HG03354 (cell line): Measurements from ENCODE around the gene SVIL.
"Not testable (repeated sequence)": the region's sequence is repeated elsewhere in the genome, so short reads cannot be mapped to it uniquely, and the experiment has no call there.

Experiments used
- ATAC-seq: cut with Tn5 transposase; IDR thresholded peaks from one replicate; pipeline ENCODE4 v1.9.1; 2021; ENCODE audit warnings: mild to moderate bottlenecking; ENCODE audit not compliant: unreplicated experiment, poor library complexity, severe bottlenecking

SVIL gene

DNA sequence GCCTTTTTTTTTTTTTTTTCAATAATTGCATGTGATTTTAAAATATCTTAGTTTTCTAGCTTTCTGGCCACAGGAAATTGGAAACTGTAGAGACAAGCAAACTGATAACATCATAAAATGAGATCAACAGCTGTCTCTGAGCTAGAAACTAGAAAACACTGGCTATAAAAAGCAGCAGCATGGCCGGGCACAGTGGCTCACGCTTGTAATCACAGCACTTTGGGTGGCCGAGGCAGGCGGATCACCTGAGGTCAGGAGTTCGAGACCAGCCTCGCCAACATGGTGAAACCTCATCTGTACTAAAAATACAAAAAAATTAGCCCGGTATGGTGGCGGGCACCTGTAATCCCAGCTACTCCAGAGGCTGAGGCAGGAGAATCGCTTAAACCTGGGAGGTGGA, 81.7 kb downstream of the SVIL start:
- not testable (repeated sequence) for ATAC-seq

DNA sequence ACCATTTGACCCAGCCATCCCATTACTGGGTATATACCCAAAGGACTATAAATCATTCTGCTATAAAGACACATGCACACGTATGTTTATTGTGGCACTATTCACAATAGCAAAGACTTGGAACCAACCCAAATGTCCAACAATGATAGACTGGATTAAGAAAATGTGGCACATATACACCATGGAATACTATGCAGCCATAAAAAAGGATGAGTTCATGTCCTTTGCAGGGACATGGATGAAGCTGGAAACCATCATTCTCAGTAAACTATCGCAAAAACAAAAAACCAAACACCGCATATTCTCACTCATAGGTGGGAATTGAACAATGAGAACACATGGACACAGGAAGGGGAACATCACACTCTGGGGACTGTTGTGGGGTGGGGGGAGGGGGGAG, 85.3 kb downstream of the SVIL start:
- ATAC-seq, result not testable (repeated sequence)

DNA sequence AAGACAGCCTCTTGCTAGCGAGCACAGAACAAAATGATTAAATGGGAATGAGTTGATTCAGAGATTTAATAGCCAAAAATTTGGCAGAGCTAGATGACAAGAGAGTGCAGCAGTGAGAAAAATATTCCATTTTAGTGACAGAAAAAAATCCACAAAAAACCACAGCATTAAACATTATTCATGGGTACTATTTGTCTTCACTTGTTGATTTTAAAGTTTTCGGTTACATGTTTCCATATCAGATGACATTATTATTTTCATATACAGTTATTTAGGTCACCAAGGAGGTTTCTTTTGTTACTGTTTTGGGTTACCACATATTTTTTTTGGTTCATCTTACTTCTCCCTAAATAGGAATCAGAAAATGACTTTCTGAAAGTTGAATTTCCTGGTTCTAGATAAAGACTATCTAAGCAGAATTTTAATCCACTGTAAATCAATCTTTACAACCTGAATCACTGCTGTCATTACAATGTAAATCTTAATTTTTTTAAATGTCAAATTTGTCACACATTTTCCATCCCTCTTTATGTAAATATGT, 87.9 kb downstream of the SVIL start:
- ATAC-seq, result no peak

DNA sequence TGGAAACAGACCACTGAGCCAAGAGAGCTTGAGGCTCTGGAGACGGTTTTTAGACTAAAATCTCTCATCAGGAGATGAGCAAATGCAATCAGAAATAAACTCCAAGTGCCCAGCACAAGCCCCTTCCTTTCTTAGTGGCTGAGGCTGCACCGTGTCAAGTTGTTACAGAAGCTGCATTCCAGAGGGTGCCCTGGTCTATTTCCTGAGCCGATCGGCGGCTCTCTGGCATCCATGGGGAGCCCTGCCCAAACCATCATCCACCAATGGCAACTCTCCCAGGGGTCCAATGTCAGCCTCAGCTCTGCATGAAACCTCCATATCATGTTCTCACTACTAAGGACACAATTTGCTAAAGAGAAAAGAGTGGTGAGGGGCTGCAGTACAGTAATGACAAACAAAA, 89.6 kb downstream of the SVIL start:
- ATAC-seq, result no peak

DNA sequence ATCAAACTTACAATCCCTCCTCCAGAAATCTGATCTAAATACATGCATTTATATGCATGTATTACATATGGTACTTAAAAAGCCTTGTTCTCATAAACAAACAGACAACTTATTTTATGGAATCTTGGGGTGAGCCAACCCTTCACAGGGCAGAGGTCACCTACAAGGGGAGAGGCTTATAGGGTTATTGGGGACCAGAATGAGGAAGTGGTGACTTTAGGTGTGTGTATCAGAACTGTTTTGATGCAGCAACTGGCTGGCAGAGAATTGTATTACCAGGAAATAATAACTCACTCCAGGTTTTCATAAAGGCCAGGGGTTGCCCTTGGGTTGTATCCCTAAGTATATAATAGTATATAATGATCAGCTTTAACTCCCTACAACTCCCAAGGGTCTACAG, 91.1 kb downstream of the SVIL start:
- ATAC-seq, result no peak

DNA sequence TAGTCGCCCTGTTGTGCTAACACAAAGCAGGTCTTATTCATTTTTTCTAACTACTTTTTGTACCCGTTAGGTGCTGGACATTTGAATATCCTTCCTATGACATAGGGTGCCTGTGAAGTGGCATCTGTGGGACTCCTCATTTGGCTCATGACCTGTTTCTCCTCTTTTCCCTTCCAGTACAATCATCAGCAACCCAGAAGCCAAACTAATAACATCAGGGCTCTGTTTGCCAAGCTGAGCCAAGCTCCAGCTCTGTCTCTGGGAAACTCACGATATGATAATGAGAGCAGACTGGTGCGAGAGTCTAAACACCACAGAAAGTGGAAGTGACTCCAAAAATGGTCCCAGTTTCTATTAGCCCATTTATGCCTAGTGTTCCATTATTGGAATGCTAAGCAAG, 92.0 kb downstream of the SVIL start:
- no peak for ATAC-seq

DNA sequence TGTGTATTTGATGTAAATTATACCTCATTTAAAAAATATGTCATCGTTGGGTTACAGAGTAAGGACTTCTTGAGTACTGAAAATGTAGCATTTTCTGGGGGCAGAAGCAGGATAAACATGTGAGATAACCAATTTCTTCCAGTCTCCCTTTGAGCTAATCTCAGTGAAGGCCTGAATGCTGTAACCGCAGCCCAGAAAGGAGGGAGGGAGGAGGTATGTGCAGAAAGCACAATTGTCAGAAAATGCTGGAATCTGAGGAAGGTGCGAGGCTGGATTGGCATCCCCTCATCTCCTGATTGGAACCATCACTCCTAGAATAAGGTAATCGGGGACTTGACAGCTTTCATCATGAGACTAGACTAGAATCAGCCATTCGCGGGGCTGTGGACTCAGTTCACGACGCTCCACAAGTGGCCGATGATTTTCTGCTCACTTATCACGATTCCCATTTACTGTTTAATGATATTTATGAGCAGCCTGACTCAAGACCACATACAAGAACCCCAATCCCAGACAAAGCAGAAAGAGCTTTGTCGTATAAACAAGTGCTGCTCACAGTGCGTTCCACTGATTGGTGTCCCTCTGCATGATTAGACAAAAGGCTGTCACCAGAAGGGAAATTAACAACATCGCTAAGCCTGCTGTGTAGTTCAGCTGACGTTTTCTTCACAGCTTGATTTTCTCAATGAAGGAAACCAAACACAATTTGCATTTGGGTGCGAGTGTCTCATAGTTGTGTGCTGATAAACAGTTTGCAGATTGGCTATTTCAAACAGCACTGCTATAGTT, 93.2 kb downstream of the SVIL start:
- ATAC-seq, result no peak

DNA sequence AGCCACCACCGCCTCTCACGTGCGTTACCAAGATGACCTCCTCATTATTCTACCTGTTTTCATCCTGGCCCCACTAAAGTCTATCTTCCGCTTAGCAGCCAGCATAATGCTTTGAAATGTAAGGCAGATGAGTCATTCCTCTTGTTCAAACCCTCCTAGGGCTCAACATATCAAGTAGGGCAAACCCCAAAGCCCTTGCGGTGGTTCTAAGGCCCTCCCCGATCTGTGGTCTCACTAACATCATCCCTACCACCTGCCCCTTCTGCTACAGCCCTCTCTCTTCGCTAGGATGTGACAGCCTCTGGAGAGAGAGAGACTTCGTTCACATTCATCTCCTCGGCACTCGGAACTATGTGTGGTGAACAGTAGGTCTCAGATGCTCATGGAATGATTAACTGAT, 94.8 kb downstream of the SVIL start:
- ATAC-seq, result no peak

DNA sequence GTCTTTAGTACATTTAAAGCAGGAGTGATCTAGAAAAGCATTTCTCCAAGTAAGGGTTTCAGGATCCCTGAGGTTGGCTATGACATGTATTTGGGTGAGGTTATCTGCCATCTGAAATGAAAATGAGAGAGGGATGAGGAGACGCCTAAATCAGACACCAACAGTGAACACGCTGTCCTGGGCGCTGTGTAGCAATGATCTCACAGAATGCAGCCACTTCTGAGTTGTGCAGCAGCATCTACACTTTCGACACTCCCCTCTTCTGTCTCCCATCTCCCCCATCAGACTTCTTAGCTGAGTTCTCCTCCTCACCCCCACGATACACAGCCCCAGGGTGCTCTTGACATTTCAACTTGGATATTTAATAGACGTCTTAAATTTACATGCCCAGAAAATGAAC, 95.4 kb downstream of the SVIL start:
- ATAC-seq, result no peak

DNA sequence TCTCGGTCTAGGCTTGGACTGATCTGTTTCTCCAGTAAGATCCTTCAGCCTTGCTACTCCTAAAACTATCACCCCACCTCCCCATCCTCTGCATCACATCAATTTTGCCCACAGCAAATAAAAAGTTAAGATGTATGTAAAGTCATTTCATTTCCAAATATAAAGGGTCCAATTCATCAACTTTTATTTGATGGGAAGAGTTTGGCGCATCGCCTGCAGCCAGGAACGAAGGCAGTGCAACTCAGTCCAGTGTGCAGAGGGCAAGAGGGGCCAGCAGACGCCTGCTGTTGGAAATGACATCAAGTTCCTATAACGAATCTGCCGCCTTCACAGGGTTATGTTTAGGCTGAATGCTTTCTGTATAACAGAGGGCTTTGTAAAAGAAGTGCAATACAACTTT, 97.0 kb downstream of the SVIL start:
- no peak for ATAC-seq

DNA sequence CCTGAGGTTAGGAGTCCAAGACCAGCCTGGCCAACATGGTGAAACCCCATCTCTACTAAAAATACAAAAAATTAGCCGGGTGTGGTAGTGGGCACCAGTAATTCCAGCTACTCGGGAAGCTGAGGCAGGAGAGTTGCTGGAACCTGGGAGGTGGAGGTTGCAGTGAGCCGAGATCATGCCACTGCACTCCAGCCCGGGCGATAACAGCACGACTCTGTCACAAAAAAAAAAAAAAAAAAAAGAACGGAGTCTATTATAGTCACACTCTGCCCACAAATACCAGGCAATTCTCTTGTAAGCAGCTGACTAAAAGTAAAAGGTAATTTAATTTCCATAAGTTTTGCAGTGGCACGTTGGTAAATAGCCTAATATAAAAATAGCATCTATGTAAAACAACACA, 98.1 kb downstream of the SVIL start:
- ATAC-seq, result not testable (repeated sequence)

DNA sequence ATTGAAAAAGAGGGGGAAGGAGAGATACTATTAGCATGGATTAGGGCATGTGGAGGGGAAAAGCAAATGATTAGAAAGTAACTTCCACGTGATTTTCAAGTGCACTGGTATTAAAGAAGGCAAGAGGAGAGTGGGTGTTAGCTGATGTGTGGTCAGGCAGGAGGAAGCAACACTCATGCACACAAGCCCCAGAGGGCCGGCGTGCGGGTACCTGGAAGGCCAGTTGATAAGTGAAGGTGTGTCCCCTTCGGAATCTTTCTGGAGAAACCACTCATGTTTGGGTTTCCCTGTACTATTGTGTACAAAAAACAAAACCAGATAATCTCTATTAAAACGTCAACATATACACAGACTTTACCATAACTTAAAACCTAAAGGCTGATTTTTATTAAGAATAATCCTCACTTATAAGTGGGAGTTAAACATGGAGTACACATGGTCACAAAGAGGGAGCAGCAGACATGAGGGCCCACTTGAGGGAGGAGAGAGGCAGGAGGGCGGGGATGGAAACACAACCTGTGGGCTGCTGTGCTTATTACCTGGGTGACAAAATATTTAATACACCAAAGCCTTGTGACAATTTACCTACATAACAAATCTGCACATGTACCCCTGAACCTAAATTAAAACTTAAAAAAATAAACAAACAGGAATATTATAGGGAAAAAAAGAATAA, 98.9 kb downstream of the SVIL start:
- no peak for ATAC-seq

DNA sequence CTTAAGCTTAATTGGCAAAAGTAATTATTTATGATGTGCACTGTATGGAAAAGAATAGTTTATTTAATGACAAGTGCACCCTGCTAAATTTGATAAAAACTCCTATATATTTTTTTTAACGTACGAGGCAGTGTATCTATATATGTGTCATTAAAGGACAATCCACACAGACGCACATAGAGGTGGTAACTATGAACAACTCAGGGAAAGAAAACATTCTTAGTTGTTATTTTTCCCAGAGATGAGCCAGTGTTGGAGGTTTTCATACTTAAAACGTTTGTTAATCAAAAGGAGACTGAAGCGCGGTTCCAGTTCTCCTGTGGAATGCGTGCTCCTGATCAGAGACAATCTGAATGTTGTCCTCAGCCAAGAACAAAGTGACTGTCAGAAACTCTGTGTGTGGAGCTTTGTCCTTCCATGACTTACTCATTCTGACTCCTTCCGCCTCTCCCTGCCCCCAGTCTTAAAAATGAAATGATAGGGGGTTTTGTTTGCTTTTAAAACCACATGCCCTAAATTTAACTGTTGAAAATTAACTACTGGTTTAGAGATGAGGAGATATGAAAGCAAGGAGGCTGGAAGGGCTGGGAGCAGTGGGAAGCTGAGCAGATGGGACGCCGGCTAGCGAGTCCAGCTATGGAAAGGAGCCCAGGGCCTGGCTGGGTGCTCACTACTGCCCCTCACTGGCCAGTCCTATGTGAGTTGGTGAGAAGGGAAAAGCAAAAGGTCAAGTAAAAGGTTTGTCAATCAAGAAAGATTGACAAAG, 99.6 kb downstream of the SVIL start:
- ATAC-seq, result no peak

DNA sequence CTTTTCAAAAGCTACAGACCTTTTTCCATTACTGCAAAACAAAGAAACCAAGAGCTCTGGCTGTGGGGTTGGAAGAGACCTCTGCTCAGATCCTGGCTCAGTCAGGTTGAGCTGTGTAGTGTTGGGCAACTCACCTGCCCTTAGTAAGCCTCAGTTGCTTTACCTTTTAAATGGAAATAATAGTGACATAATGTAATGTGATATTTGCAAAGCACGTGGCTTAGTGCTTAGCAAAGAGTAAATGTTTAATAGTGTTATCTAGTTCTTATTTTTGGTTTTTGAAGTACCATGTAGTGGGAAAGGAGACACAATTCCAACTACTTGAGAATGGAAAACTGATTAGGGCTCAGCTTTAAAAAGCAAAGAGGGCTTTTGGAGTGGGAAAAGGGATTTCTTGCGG, 100.2 kb downstream of the SVIL start:
- ATAC-seq, result no peak

DNA sequence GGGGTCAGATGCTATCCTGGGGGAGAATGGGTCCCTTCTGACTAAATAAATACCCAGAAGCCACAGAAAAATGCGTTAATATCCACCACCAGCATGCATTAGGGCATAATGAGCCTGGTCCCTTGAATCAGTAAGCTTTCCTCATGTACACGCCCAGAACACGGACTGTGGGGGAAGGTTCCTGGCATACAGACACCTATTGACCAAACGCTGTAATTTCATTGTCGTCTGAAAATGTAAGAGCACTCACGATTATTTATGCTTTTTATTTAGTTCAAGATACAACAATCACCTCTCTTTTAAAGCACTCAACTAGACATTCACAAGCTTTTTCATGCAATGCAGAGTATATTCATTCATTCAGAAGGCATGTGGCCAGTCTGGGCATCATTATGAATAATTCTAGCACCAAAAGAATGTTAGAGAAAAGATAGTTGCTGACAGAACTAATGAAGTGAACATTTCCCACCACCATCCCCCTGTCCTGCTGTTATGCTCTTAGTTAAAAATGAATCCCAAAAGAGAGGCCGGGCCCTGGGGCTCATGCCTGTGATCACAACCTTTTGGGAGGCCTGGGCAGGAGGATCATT, 101.0 kb downstream of the SVIL start:
- no peak for ATAC-seq

DNA sequence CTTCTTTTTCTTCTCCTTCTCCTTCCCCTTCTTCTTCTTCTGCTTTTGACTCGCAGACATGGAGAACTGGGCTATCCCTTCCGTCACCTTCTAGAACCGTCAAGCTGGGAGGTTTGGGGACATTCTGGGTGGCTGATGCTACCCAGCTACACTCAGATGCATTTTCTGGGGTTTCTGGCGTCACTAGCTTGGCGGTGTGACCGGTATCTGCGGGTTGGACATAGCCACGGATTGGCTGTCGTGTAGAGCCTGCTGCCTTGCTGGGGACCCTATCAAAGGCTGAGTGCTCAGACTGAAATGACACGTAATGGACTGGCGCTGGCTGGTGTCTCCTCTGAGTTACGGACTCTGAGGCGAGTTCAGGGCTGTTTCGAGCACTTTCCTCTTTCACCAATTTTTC, 101.7 kb downstream of the SVIL start:
- no peak for ATAC-seq

DNA sequence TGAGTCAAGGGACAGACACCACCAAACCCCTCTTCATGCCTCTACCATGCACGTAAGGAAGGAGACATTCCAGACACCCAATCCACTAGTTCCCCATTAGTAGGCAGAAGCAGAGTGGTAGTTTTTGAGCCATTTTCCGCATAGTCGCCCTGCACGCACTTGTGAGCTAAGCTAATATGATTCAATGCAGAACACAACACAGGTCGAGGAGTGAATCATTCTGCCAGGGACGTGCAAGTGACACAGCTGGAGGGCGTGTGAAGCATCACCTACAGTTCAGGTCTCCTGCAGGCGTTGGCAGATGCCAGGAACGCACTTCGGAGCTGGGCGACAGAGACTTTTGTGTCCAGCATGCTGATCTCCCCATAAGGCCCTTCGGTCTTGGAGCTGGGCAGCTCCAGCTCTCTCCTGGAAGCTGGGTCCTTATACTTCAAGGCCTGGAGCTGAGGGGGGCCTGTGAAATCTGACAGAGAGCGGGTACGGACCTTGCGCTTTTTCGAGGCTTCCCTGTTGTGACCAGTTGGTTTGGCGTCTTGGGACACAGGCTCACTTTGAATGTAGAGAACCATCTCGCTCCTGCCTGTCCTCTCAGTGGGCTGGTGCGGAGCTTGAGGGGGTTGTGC, 102.4 kb downstream of the SVIL start:
- no peak for ATAC-seq

DNA sequence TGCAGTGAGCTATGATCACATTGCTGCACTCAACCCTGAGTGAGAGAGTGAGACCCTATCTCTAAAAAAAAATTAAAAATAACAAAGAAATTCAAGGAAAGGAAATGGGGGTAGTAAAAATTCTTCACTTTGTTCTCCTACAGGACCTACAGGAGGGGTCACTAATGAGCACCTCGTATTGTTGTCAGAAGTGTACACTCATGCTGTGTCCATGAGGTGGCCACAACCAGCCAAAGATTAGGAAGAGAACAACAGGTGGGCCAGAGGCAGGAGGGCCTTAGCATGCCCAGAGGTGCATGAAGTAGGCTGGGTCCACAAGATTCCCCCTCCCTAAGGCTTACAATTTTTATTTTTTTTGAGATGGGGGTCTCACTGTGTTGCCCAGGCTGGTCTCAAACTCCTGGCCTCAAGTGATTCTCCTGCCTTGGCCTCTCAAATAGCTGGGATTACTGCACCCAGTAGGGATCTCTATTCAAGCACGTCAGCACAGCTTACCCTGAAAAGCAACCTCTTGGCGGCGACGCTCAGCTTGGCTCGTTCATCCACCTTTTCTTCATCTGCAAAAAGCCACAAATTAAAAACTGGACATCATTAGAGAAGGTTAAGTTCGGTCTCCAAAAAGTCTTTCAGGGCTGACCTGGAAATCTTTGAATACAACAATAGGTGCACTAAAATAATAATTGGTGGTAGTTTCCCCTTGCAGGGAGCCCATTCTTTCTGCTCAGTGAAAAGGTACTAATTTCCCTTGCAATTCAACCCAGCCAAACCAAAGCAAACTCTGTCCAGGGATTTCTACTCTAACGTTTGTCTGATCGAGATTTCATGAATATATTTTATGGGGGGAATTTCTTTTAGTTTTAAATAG, 104.4 kb downstream of the SVIL start:
- no peak for ATAC-seq

DNA sequence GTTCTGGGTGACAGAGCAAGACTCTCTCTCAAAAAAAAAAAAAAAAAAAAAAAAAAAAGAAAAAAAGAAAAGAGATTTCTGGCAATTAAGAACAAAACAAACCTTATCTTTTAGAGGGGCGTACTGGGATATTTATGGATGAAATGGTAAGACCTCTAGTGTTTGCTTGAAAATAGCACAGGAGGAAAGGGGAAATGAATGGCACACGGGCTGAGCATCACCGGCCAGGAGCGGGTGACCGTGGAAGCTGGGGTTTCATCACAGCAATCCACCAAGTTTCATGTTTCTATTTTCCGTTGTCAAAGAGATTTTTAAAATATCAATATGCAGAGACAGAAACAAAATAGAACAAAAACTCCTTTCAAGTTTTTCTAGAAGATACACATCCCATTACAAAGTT, 105.6 kb downstream of the SVIL start:
- ATAC-seq, result no peak
